HG02981 (cell line): ENCODE results near the gene TICAM1.

Experiments used
- ATAC-seq: cut with Tn5 transposase; IDR thresholded peaks from one replicate; pipeline ENCODE4 v1.9.1; 2021; ENCODE audit warnings: mild to moderate bottlenecking, moderate library complexity; ENCODE audit not compliant: unreplicated experiment

TICAM1 gene

GRCh38 chr19:4774136-4774535, 57.4 kb downstream of the TICAM1 start:
- ATAC-seq = no peak

- ATAC-seq = no peak
Observed at GRCh38 chr19:4773047-4773640, 58.4 kb downstream of the TICAM1 start.

GRCh38 chr19:4772566-4772965, 58.9 kb downstream of the TICAM1 start:
- ATAC-seq = no peak

GRCh38 chr19:4768934-4769777, 62.4 kb downstream of the TICAM1 start:
- no peak for ATAC-seq
